Daoy (cell line): ENCODE results near the gene INPP4A. TPM values are rescaled to one million over a fixed set of nuclear protein-coding genes. Genes with fewer than 3 reads are reported as not detected.
A peak's percentile ranks its signal among the peaks of the same experiment; 100 is the strongest.

Source experiments
- DNase-seq: peaks from one replicate; pipeline ENCODE4 v3.0.0-alpha.2; 2015; ENCODE audit warnings: low read depth
- total RNA-seq: library from RNA; depleted of rRNA; stranded (reverse); fragments of >200 nt; shearing (Covaris generic); gene quantifications from 2 replicates; pipeline ENCODE4 v1.2.3, GENCODE V29; 2014

INPP4A gene
- total RNA-seq, 1 experiment from 2014 or later = 10.1 TPM

DNA sequence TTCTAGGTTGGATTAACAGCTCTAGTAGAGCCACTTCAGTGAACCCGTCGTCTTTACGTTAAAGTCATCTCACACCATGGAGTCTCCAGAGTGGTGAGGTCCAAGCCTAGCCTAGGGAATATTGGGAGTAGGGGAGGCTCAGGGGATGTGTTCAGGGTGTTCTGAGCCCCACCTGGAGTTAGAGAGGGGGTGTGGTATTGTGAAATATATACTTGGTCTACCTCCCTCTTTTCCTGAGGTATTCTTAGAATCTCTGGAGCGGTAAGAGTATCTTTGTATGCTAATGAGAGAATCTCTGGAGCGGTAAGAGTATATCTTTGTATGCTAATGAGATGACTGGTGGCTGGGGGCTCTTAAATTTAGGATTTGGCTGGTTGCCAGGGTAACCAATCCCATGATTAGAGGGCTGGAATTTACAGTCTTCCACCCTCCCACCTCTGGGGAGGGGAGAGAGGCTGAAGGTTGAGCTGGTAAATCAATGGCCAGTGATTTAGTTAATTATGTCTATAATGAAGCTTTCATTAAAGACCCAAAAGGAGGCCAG is 69.5 kb downstream of the INPP4A start:
- no peak for DNase-seq

DNA sequence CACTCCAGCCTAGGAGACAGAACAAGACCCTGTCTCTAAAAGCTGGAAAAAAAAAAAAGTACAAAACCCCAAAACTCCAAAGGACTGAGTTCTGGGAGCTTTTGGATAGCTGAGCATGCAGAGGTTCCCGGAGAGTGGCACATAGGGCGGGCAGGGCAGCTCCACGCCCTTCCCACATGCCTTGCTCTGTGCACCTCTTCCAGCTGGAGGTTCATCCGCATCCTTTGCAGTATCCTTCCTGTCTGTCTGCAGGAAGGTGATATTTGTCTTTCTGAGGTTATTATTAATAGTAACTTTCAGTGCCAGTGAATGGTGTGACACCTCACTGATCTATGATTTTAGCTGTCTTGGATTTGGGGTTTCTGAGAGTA is 70.2 kb downstream of the INPP4A start:
- DNase-seq = no peak

DNA sequence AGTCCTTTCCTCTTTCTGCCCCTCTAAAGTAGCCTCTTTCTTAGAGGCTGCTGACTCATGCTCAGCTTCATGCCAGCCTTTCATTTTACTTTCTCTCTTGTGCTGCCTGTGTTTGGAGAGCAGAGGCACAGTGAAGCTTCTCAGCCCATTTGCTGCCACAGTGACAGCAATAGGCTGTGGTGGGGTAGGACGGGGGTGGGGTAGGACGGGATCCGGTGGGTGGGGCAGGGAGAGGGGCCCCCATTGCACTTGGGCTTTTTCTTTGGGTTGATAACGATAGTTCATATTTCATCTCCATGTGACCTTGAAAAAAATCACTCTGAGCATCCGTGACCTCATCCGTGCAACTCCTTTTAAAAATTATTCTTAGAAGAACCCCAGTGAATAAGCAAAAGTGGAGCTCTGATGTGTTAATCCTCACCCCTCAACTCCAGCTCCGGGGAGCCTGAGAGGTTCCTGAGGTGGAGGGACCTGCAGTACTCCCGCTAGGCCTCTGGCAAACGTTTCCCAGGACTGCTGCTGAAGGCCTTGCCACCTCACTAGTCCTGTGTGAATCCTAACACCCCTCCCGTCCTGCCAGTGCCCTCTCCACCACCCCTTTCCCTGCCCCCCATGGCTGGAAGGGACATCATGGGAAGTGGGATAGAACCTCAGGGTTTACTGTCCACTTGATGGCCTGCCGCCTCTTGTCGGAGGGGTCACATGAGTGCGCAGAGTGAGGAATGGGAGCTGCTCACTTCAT is 70.8 kb downstream of the INPP4A start:
- peak; percentile 40 for DNase-seq

DNA sequence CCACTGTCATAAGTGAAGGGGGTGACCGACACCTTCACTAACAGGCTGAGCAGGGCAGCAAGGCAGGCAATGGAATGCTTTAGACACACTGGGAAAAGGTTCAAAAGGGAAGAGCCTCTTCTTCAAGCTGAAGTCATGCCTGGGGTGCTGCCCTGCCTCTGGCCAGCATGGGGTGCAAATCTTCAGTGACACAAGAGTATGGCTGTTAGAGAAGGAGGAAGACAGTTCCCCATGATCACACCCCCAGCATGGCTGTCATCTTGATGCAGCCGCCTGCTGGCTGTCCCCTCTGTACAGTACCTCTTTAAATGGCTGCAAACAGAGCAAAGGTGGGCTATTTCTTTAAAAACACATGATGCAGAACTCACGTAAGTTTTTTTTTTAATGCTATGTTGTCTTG is 71.9 kb downstream of the INPP4A start:
- DNase-seq = no peak

DNA sequence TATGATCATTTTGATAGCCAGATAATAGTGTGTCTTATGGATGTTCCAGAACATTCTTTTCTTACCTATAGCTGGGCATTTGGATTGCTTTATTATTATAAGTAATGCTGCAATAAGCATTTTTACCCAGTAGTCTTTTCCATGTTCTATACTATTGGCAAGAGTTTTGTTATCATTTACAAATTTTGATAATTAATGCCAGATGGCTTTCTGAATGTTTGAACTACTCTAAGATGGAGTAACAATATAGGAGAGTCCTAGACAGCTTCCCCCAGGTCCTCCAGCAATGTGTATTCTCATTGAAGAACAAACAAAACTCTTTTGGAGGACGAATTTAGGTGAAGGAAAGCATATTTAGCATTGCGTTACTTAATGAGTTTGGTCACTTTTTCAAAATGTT is 73.0 kb downstream of the INPP4A start:
- DNase-seq = no peak

DNA sequence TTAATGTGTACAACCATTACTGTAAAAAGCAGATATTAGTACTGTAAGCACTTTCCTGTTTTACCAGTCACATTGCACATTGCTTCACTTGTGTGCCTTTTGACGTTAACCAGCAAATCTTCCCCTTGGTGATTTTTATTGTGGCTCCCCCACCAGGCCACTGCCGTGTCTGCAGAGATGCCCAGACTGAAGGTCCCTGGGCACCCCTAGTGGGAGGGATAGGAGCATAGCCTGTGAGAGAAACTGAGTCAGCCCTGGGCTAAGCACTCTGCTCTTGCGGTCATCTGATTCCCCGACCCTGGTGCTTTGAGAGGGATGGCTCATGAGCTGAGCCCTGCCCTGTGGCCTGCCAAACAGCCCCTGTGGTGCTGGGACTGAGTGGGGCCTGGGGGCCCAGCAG is 73.4 kb downstream of the INPP4A start:
- no peak for DNase-seq

DNA sequence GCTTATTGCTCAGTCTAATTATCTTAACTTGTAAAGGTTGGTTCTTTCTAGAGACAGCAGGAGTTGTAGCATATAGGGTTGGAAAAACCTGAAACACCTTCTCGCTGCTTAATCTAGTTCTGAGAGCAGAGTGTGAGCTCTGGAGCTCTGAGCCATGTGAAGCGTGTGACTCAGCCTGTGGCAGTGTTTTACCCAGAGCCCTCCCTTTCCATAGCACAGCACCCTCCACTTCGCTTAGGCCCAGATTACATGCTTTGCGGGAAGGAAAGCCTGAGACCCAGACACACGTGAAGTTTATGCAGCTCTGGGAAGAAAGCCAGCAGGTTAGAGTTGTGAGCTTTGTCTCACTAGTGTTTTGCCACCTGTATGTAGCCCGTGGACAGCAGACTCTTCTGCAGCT is 74.5 kb downstream of the INPP4A start:
- DNase-seq = no peak

DNA sequence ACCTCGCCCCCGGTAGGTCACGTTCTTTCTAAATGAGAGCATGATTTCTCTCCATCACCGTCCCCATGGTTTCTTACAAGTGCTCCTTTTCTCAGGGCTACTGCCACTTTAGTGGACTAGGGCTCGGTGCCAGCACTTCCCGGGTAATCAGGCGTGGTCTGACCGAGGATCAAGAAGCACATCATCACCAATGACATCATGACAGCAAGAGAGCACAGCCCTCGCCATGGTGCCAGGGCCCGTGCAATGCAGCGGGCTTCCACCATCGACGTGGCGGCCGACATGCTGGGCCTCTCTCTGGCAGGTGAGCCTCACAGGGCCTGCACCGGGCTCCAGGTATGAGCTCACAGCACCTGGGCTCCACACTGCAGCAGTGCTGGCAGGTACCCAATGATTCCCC is 75.2 kb downstream of the INPP4A start:
- no peak for DNase-seq

DNA sequence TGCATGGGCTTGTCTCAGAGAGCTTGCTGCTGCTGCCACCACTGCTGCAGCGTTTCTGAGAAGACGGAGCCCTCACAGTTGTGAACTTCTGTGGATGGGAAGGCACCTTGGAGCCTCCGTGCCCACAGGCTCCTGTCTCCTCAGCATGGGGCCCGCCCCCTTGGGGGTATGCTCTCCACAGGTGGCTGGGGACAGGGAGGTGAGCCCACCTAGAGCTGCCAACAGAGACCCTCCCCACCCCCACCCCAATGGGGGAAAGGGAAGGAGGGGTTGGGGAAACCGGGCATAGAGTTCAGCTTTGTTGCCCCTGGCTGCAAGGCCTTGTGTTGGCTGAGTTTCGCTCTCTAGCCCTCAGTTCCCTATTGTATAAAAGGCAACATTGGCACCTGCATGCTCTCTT is 76.1 kb downstream of the INPP4A start:
- no peak for DNase-seq

DNA sequence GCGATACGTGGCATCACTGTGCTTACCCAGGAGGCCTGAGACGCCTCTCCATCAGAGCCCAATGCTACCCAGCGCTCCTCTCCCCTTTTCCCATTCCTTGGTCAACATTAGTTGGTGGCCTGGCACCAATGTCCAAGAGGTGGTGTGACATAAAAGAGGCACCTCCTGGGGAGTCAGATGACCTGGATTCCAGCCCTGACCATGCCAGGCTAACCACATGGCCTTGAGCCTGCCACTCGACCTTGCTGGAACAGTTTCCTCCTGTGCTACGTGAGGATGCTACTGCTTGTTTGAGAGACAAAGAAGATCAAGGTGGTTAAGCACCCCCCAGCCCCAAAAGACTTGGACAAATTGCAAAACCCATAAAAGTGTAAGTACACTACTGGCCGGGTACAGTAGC is 76.6 kb downstream of the INPP4A start:
- DNase-seq = no peak

DNA sequence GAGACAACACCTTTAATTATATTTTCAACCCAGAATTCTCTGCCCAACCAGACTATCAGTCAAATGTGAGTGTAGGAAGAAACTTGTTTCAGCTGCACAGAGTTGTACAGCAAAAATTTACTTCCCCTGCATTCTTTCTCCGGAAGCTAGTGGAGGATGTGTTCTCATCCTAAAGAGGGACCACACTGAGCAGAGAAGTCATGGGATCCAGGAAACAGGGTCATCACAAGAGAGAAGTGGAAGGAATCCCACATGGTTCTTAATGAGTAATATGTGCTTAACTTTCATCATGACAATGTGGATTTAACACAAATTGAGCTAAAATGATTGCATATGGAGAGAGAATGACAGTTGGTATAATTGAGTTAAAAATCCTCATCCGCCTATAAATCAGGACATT is 78.2 kb downstream of the INPP4A start:
- DNase-seq = no peak

DNA sequence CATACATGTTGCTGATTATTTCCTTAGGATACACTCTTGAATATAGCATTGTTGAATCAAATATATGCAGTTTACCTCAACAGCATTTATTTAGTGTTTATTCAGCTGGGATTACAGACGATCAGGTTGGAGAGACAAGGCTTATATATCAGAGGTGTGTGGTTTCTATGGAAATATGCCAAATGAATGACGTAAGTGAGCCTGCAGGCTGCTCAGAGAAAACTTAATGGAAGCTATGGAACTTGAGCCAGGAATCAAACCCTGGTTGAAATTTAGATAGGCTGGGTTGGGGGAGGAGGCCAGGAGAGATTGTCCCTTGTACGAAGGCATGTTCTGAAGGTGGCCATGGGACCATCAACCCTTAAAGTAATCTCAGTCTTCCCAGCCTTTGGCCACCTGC is 79.5 kb downstream of the INPP4A start:
- DNase-seq = peak; percentile 51

DNA sequence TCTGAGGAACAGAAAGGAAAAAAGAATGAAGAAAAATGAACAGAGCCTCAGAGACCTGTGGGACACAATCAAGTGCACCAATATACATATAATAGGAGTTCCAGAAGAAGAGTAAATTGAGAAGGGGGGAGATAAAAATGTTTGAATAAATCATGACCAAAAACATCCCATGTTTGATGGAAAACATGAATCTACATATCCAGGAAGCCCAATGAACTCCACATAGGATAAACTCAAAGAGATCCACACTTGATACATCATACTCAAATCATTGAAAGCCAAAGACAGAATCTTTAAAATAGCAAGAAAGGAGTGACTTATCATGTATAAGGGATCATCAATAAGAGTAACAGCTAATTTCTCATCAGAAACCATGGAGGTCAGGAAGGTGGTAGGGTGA is 83.7 kb downstream of the INPP4A start:
- no peak for DNase-seq

DNA sequence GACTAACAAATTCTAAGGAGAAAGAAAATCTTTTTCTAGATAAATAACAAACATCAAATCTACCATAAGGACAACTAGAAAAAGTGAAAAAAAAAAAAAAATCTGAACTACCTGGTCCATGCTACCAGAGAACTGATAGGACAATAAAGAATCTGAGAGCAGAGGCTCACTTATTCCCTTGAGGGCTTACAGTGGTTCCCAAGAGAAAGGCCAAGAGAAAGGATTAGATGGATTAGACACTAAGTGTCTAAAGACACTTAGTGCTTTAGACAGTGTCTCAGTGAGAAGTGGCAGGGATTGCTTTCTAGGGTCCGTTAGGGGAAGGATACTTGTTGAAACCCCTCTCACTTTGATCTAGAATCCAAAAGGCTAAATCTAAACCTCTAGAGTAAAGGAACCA is 85.5 kb downstream of the INPP4A start:
- no peak for DNase-seq

DNA sequence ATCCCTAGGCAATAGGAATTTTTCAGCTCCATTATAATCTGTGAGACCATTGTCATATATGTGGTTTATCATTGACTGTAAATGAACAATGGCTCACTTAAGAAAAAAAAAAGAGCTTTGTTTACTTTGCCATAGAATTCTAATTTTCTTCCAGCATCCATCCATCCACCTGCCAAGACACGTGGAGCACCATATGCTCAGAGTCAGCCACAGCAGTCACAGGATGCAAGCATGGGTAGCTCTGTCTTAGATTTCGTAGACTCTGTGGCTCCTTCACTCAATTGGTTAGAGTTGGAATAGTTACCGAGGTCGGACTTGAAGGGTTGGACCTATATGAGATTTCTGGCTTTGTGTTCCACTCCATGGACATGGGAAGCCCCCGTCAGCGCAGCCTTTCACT is 88.1 kb downstream of the INPP4A start:
- no peak for DNase-seq

DNA sequence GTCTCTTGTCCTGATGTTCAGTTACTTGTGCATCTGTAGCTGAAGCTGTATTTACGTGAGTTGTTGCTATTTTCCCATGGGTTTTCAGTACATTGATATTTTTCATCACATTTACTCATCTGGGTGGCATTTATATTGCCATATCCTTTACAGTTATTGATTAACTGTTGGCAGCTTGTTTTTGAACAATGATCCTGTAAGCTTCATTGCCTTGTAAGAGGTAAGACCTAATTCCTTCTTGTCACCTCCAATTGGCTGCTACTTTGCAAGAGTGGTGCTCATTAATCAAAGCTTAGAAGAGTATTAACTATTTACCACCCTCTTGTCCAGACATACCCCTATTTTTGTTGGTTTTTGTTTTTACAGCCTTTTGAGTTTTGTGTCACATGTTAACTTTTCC is 88.9 kb downstream of the INPP4A start:
- DNase-seq = no peak

DNA sequence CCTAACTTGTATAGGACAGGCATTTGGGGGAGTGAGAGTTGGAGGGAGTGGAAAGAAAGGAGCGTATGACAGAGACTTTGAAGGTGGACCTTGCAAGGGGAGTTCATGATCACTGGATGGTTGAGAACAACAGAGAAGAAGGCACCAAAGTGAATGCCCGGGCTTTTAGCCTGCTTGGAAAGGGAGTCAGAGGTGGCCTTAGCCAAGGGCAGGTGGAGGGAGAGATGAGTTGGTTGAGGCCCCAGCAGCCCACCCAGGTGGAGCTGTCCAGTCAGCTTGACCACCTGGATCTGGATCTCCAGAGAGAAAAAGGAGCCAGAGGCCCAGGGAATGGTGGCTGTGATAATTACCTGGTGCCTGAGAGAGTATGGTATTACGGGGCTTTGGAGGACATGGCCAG is 90.1 kb downstream of the INPP4A start:
- no peak for DNase-seq

DNA sequence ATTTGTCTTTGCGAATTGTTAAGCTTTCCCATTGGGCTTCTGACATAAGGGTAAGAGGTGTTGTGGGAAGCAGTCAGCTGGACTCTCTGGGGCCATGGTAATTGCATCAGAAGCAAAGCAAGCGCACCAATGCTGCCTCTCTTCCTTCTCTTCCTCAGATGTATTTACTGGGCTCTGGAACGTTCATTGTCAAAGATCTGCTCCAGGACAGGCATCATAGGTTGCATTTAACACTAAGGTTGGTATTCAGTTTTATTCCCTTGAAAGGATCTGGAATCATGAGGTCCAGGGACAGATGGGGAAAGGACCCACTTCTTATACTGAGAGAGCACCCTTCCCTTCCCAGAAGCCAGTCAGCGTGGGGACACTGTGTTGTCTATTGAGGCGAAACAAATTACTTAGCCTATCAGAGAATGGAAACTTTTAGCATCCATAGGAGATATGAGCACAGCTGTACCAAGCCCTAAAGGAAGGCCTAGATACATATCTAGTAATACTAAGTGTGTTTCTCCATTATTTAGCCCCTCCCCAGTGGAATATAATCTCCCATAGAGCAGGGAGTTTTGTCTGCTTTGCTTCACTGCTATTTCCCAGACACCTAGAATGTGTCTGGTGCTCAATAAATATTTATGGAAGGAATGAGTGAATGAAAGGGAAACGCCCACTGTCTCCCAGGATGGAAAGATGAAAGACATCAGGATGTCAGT is 91.5 kb downstream of the INPP4A start:
- DNase-seq = no peak

DNA sequence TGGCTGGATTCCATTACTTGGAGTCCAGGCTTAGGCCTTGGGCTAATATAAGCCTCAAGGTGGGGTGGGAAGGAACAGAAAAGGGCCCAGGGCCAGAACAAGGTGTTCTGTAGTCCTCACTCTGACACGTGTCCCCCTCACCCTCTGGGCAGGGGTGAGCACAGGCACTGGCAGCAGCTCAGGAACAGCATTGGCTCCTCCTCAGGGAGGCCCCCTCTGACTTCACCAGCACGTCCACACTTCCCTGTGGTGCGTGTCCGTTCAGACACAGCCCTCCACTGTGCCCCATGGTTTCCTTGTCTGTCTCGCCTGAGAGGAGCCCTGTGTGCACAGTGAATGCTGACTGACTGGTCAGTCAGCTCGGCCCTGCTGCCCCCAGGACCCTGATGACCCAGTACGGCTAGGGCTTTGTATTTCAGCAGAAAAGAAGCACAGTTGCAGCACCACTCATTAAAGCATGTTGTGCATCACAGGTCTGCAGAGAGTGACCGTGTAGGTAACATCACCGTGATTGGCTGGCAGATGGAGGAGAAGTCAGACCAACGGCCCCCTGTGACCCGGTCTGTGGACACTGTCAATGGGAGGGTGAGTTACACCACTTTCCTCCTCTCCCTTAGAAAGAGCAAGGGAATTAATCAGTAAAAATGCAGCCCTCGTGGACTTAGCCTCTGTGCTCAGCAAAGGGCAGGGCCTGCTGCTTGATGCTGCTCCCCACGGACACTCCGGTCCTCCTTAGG is 92.9 kb downstream of the INPP4A start:
- no peak for DNase-seq

DNA sequence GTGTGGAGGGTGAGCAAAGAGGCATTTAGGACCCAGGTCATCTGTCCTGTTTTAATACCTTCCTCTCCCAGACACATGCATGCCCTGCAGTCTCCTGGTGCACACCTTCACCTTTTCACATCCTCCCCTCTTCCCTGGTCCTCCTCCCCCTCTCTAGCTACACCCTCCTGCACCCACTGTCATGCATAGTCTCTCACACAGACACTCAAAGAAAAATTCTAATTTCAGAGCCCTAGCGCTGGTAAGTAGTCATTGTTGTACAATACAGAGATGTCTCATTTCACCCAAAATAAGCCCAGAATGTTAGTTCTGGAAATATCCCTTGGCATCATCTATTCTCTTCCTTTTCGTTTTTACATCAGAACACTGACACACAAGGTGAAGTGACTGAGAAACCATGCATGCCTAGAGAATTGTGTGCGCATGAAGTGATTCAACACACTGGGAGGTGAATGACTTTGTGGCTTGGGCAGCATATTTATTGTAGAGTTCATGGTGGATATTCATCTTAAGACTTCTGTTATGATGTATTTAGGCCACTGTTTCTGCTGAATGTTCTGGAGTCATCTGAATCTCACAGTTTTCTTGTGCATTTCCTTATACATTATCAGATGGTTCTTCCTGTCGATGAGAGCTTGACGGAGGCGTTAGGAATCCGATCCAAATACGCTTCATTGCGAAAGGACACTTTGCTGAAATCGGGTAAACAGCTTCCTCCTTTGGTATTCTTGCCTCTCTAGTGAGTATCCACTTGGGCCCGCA is 93.8 kb downstream of the INPP4A start:
- no peak for DNase-seq

DNA sequence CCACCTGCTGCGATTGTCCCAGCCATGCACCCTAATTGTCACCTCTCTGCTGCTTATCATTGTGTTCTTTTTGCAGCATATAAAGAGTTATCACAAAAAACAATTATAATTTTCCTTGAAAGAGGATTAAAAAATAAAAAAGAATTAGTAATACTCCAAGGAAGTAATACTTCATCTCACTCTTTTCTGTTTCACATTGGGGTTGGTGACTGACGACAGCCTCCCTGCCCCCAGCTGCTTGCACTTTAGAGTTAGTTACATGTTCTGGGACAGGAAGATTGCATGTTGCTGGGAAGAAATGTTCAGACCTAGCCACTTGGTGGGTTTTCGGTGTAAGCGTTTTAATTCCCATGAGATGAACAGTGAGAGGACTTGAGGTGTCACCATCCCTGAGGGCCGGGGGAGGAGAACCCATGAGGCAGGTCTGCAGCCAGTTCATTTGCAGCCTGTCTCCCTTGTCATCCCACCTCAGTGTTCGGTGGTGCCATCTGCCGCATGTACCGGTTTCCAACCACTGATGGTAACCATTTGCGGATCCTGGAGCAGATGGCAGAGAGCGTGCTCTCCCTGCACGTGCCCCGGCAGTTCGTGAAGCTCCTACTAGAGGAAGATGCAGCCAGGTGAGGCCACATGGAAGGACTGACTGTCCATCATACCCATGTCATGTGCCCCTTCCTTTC is 94.5 kb downstream of the INPP4A start:
- no peak for DNase-seq
